GM21825 (cell line): ENCODE measurements around the gene GABRG3.
"Not testable (repeated sequence)": the region's sequence is repeated elsewhere in the genome, so short reads cannot be mapped to it uniquely, and the experiment has no call there.

Source experiments
- ATAC-seq: cut with Tn5 transposase; IDR thresholded peaks from one replicate; pipeline ENCODE4 v1.9.1; 2021; ENCODE audit warnings: mild to moderate bottlenecking, moderate library complexity; ENCODE audit not compliant: unreplicated experiment

Gene GABRG3

GRCh38 chr15:27323801-27324200 lies 352.8 kb downstream of the GABRG3 start:
- ATAC-seq, result no peak

GRCh38 chr15:27324886-27325615 lies 354.1 kb downstream of the GABRG3 start:
- ATAC-seq, result no peak

DNA sequence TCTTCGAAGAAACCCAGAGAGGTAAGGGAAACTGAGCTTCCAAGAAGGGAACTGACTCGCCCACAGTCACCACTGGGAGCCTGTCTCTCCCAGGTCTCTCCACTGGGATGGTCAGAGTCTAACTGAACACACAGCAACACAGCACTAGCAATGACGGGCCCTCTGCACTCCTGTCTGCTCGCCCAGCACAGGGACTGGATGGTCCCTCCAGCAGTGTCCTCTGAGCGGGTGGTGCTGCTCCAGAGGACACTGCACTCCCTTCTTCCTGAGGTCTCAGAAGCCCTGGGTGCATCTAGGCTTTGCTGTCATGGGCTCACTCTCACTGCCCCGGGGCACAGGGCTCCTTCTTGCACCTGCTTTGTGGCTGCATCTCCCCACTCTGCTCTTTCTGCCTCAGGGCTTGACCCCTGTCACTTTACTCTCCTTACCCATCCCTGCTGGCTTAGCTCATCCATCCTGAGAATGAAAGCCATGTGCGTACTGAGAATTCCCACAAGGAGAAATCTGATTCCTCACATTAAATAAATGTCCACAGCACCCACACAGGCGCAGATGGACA lies 356.6 kb downstream of the GABRG3 start:
- ATAC-seq, result no peak

DNA sequence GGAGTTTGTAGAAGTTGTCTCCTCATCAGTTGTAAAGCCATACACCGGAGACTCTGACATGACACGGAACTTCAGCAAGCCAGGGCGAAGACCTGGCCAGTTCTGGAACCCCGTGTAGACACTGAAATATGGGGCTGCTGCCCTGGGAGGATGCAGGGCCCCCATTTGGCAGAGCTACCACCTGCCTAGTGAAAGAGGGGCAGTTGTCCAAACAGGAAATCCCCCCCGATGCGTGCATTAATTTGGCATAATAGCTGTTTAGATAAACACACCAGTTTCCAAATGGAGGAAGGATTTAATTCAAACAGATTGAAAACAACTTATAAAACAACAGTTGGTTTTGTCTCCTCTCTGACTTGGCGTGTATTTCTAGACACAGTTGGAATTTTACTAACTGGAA lies 357.2 kb downstream of the GABRG3 start:
- no peak for ATAC-seq

GRCh38 chr15:27328608-27329007 lies 357.6 kb downstream of the GABRG3 start:
- ATAC-seq, result no peak

DNA sequence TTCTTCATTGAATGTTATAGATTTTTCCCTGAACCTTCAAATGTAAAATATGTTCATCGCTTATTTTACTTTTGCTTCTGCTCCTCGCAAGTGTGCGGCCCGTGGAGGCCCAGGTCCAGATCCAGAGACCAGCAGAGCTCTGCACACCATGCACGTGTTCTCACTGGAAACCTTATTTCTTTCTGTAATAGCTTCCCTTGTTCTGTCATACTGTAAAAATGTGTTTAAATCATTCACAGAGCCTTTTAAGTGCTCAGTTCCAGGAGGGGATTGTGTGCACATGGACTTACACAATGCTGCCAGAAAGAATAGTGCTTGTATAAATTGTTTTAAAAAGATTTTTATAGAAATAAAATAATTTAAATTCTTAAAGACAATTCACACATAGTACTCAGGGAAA lies 359.3 kb downstream of the GABRG3 start:
- no peak for ATAC-seq

- ATAC-seq, result no peak
These were observed 365.7 kb downstream of the GABRG3 start for GRCh38 chr15:27336676-27337075.

- ATAC-seq, result no peak
These were observed 368.2 kb downstream of the GABRG3 start for GRCh38 chr15:27339138-27339537.

- ATAC-seq, result no peak
These were observed 370.9 kb downstream of the GABRG3 start for GRCh38 chr15:27341780-27342343.

- ATAC-seq, result no peak
These were observed 372.0 kb downstream of the GABRG3 start for GRCh38 chr15:27342991-27343390.

DNA sequence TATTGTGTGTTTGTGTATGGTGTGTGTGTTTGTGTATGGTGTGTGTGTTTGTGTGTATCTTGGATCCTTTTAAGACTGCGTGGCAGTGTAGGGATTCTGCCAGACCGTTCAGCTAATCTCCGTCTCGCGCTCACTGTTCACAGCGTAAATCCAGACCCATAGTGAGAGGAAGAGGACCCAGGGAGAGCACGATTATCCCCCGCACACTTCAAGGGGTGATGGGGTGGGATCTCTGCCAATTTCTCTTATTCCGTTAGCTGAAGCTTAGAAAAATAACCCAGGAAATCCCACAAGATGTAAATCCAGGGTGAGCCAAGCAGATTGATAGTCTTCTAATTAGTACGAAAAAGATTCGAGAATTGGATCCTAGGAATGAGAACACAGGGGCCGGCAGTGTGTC lies 381.2 kb downstream of the GABRG3 start:
- ATAC-seq, result no peak

GRCh38 chr15:27353856-27354255 lies 382.9 kb downstream of the GABRG3 start:
- ATAC-seq, result no peak

GRCh38 chr15:27358751-27359434 lies 387.9 kb downstream of the GABRG3 start:
- ATAC-seq, result no peak

DNA sequence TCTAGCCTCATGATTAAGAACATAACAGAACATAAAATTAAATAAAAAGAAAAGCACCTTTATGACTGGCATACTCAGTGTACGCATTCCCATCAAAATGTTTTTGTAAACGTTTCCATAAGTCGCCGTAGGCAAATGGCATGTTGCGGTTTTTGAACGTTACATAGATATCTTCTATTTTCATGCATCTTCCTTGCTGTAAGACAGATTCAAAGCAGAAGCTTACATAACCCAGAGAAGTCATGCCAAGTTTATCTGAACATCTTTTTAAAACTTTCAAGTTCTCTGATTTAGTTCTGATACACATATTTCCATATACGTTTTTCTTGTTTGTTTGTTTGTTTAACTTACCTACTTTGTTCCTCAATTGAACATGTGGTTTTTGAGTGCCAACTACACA lies 388.6 kb downstream of the GABRG3 start:
- ATAC-seq, result no peak

DNA sequence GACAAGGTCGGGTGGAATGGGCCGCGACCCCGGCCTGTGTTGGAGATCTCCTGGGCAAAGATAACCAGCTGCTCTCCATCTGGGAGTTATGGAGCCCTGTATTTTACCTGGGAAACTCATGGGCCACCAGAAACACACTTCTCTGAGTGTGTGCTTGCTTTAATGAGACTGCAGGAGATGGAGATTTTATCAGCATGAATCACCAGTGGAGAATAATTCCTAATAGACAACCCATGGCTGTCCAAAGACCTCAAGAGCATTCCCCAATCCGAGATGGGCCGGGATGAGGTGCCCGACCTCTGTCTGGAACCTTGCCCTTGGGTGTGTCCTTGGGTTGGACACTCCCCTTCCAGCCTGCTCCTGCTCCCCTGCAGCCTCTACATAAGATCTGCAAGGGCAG lies 389.3 kb downstream of the GABRG3 start:
- ATAC-seq, result no peak

DNA sequence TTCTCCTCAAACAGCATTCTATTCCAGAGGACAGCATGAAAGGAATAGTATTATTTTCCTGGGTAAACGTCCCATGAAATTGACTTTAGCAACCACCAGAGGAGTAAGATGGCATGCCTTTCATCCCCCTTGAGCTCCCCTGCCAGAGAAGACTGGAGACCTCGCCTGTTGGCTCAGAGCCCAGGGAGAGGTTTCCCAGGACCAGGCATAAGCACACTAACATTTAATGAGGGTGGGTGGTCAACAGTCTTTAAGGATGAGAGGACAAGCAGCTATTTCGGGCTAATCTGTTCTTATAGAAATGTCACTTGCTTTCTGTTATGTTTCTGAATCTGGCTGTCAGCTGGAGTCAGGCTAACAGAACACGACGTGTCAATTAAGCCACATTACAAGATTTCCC lies 390.5 kb downstream of the GABRG3 start:
- no peak for ATAC-seq

DNA sequence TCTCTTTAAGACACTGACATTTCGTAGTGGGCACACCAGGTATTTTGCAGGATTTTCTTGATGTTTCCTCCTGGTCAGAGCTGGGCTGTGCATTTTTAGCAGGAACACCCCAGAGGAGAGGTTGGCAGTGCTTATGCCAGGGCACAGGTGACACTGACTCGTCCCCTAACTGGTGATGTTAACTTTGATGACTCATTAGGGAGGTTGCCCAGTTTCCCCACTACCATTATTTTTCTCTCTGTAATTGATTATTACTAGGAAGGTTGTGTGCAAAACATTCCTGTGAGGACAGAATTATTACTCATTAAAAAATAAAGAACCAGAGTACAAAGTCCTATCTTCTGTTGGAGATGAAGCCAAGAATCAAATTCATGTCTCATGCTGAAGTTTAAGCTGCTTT lies 394.5 kb downstream of the GABRG3 start:
- ATAC-seq, result no peak

GRCh38 chr15:27377391-27377790 lies 406.4 kb downstream of the GABRG3 start:
- not testable (repeated sequence) for ATAC-seq

- ATAC-seq, result no peak
These were observed 411.5 kb downstream of the GABRG3 start for GRCh38 chr15:27382361-27383025.

- no peak for ATAC-seq
These were observed 412.7 kb downstream of the GABRG3 start for GRCh38 chr15:27383726-27384125.

DNA sequence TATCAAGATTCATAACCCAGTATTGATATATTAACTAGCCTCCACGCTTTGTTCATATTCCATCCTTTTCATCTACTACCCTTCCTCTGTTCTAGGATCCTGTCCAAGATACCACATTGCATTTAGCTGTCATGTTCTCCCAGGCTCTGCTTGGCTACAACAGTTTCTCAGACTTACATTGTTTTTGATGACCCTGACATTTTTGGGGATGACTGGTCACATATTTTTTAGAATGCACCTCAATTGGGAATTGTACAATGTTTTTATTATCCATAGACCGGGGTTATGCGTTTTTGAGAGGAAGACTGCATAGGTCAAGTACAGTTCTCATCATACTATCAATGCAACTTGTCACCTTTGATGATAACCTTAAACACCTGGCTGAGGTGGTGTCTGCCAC lies 421.2 kb downstream of the GABRG3 start:
- ATAC-seq, result no peak
